ENCODE results near the gene WIPI1.
"Not testable (repeated sequence)": the region's sequence is repeated elsewhere in the genome, so short reads cannot be mapped to it uniquely, and the experiment has no call there.

WIPI1 gene

GRCh38 chr17:68383443-68384321 lies 73.6 kb downstream of the WIPI1 start:
- no peaks in the 10 kb centered on the region for H3K36me3 ChIP-seq (ENCODE audit: control insufficient read depth, insufficient read depth, low read length)
- no peak for DNase-seq (ENCODE audit: low read depth, low spot score)
- no CpG with 5 or more reads among the region's 16 CpGs for WGBS (ENCODE audit: insufficient coverage, insufficient read length)
- H3K9me3 ChIP-seq (ENCODE audit: control insufficient read depth, insufficient read depth, low read length), result no peaks in the 10 kb centered on the region
- peaks cover 2% of the 10 kb centered on the region; the same call in 1 of the 2 replicates for H3K4me1 ChIP-seq (ENCODE audit: control insufficient read depth, insufficient read depth, low read length)
- H3K4me3 ChIP-seq (ENCODE audit: low read length), result no peak overlapping the region
- H3K27me3 ChIP-seq (ENCODE audit: control insufficient read depth, insufficient read depth, low read length), result no peaks in the 10 kb centered on the region
- H3K27ac ChIP-seq (ENCODE audit: low read length), result no peak overlapping the region

- Histone ChIP-seq H3K27ac (ENCODE audit: low read length) (no peak overlapping the region), H3K9me3 (ENCODE audit: control insufficient read depth, insufficient read depth, low read length) (no peaks in the 10 kb centered on the region), H3K4me1 (ENCODE audit: control insufficient read depth, insufficient read depth, low read length) (peaks cover 2% of the 10 kb centered on the region; the same call in 1 of the 2 replicates), H3K36me3 (ENCODE audit: control insufficient read depth, insufficient read depth, low read length) (no peaks in the 10 kb centered on the region), H3K27me3 (ENCODE audit: control insufficient read depth, insufficient read depth, low read length) (no peaks in the 10 kb centered on the region), H3K4me3 (ENCODE audit: low read length) (no peak overlapping the region)
- WGBS (ENCODE audit: insufficient coverage, insufficient read length), result no CpG with 5 or more reads among the region's 4 CpGs
- DNase-seq (ENCODE audit: low read depth, low spot score), result no peak
Measured at GRCh38 chr17:68383120-68383442, 74.2 kb downstream of the WIPI1 start.

- WGBS (ENCODE audit: insufficient coverage, insufficient read length), result no CpG with 5 or more reads among the region's 3 CpGs
- no peak overlapping the region for H3K27ac ChIP-seq (ENCODE audit: low read length)
- no peak for DNase-seq (ENCODE audit: low read depth, low spot score)
Measured at GRCh38 chr17:68382582-68383085, 74.7 kb downstream of the WIPI1 start.

GRCh38 chr17:68381076-68381900 lies 76.0 kb downstream of the WIPI1 start:
- WGBS (ENCODE audit: insufficient coverage, insufficient read length), result no CpG with 5 or more reads among the region's 15 CpGs
- no peaks in the 10 kb centered on the region for H3K36me3 ChIP-seq (ENCODE audit: control insufficient read depth, insufficient read depth, low read length)
- no peaks in the 10 kb centered on the region; the same call in 1 of the 2 replicates for H3K27me3 ChIP-seq (ENCODE audit: control insufficient read depth, insufficient read depth, low read length)
- no peak overlapping the region for H3K4me3 ChIP-seq (ENCODE audit: low read length)
- H3K4me1 ChIP-seq (ENCODE audit: control insufficient read depth, insufficient read depth, low read length), result peaks cover 4% of the 10 kb centered on the region
- no peak for DNase-seq (ENCODE audit: low read depth, low spot score)
- H3K9me3 ChIP-seq (ENCODE audit: control insufficient read depth, insufficient read depth, low read length), result no peaks in the 10 kb centered on the region
- no peak overlapping the region for H3K27ac ChIP-seq (ENCODE audit: low read length)

More at GRCh38 chr17:68382582-68383085, 74.7 kb downstream of the WIPI1 start:
- peaks cover 2% of the 10 kb centered on the region; the same call in 1 of the 2 replicates for H3K4me1 ChIP-seq (ENCODE audit: control insufficient read depth, insufficient read depth, low read length)
- H3K36me3 ChIP-seq (ENCODE audit: control insufficient read depth, insufficient read depth, low read length), result no peaks in the 10 kb centered on the region
- no peaks in the 10 kb centered on the region for H3K9me3 ChIP-seq (ENCODE audit: control insufficient read depth, insufficient read depth, low read length)
- no peak overlapping the region for H3K4me3 ChIP-seq (ENCODE audit: low read length)
- H3K27me3 ChIP-seq (ENCODE audit: control insufficient read depth, insufficient read depth, low read length), result no peaks in the 10 kb centered on the region

- no peaks in the 10 kb centered on the region; the same call in 1 of the 2 replicates for H3K27me3 ChIP-seq (ENCODE audit: control insufficient read depth, insufficient read depth, low read length)
- no peaks in the 10 kb centered on the region for H3K36me3 ChIP-seq (ENCODE audit: control insufficient read depth, insufficient read depth, low read length)
- DNase-seq (ENCODE audit: low read depth, low spot score), result no peak
- no CpG with 5 or more reads among the region's 11 CpGs for WGBS (ENCODE audit: insufficient coverage, insufficient read length)
- no peaks in the 10 kb centered on the region for H3K9me3 ChIP-seq (ENCODE audit: control insufficient read depth, insufficient read depth, low read length)
- H3K4me1 ChIP-seq (ENCODE audit: control insufficient read depth, insufficient read depth, low read length), result peaks cover 4% of the 10 kb centered on the region
- no peak overlapping the region for H3K27ac ChIP-seq (ENCODE audit: low read length)
- H3K4me3 ChIP-seq (ENCODE audit: low read length), result no peak overlapping the region
Measured at GRCh38 chr17:68379692-68380677, 77.3 kb downstream of the WIPI1 start.

- DNase-seq (ENCODE audit: low read depth, low spot score), result no peak
- Histone ChIP-seq H3K4me3 (ENCODE audit: low read length) (no peak overlapping the region), H3K36me3 (ENCODE audit: control insufficient read depth, insufficient read depth, low read length) (no peaks in the 10 kb centered on the region), H3K27me3 (ENCODE audit: control insufficient read depth, insufficient read depth, low read length) (no peaks in the 10 kb centered on the region; the same call in 1 of the 2 replicates), H3K27ac (ENCODE audit: low read length) (no peak overlapping the region), H3K4me1 (ENCODE audit: control insufficient read depth, insufficient read depth, low read length) (peaks cover 4% of the 10 kb centered on the region), H3K9me3 (ENCODE audit: control insufficient read depth, insufficient read depth, low read length) (no peaks in the 10 kb centered on the region)
- no CpG with 5 or more reads among the region's 3 CpGs for WGBS (ENCODE audit: insufficient coverage, insufficient read length)
Measured at GRCh38 chr17:68379177-68379510, 78.2 kb downstream of the WIPI1 start.

- H3K36me3 ChIP-seq (ENCODE audit: control insufficient read depth, insufficient read depth, low read length), result no peaks in the 10 kb centered on the region
- DNase-seq (ENCODE audit: low read depth, low spot score), result no peak
- H3K27me3 ChIP-seq (ENCODE audit: control insufficient read depth, insufficient read depth, low read length), result no peaks in the 10 kb centered on the region; the same call in 1 of the 2 replicates
- no CpG with 5 or more reads among the region's 21 CpGs for WGBS (ENCODE audit: insufficient coverage, insufficient read length)
- peaks cover 4% of the 10 kb centered on the region for H3K4me1 ChIP-seq (ENCODE audit: control insufficient read depth, insufficient read depth, low read length)
- H3K9me3 ChIP-seq (ENCODE audit: control insufficient read depth, insufficient read depth, low read length), result no peaks in the 10 kb centered on the region
- no peak overlapping the region for H3K27ac ChIP-seq (ENCODE audit: low read length)
- no peak overlapping the region for H3K4me3 ChIP-seq (ENCODE audit: low read length)
Measured at GRCh38 chr17:68378268-68379176, 78.8 kb downstream of the WIPI1 start.

GRCh38 chr17:68377771-68378267 lies 79.5 kb downstream of the WIPI1 start:
- H3K27me3 ChIP-seq (ENCODE audit: control insufficient read depth, insufficient read depth, low read length), result no peaks in the 10 kb centered on the region; the same call in 1 of the 2 replicates
- peaks cover 4% of the 10 kb centered on the region for H3K4me1 ChIP-seq (ENCODE audit: control insufficient read depth, insufficient read depth, low read length)
- no peak overlapping the region for H3K4me3 ChIP-seq (ENCODE audit: low read length)
- no CpG with 5 or more reads among the region's 8 CpGs for WGBS (ENCODE audit: insufficient coverage, insufficient read length)
- H3K27ac ChIP-seq (ENCODE audit: low read length), result no peak overlapping the region
- H3K9me3 ChIP-seq (ENCODE audit: control insufficient read depth, insufficient read depth, low read length), result no peaks in the 10 kb centered on the region
- no peaks in the 10 kb centered on the region for H3K36me3 ChIP-seq (ENCODE audit: control insufficient read depth, insufficient read depth, low read length)
- DNase-seq (ENCODE audit: low read depth, low spot score), result no peak

- H3K9me3 ChIP-seq (ENCODE audit: control insufficient read depth, insufficient read depth, low read length); H3K27me3 ChIP-seq (ENCODE audit: control insufficient read depth, insufficient read depth, low read length); DNase-seq (ENCODE audit: low read depth, low spot score); H3K4me1 ChIP-seq (ENCODE audit: control insufficient read depth, insufficient read depth, low read length); H3K27ac ChIP-seq (ENCODE audit: low read length); H3K36me3 ChIP-seq (ENCODE audit: control insufficient read depth, insufficient read depth, low read length); H3K4me3 ChIP-seq (ENCODE audit: low read length): not testable (repeated sequence)
- WGBS (ENCODE audit: insufficient coverage, insufficient read length), result no CpG with 5 or more reads among the region's 2 CpGs
Measured at GRCh38 chr17:68376178-68376577, 81.1 kb downstream of the WIPI1 start.
